Bronchial epithelial cell (primary cell): ENCODE data around the gene SAMD9. TPM values are rescaled to one million over a fixed set of nuclear protein-coding genes. Genes with fewer than 3 reads are reported as not detected.
"Not testable (repeated sequence)": the region's sequence is repeated elsewhere in the genome, so short reads cannot be mapped to it uniquely, and the experiment has no call there.

Source experiments
- DNase-seq: peaks from one replicate; pipeline ENCODE4 v3.0.0-alpha.2; 2010; ENCODE audit warnings: low read depth
- FAIRE-seq: peaks from 2 replicates; lab custom pipeline; 2011; peaks lifted over from hg19 to GRCh38; lab: Jason Lieb, UNC
- H3K27me3 ChIP-seq: 2 replicates; pipeline ENCODE4 v1.5.1; 2011; ENCODE audit warnings: low read length; ENCODE audit not compliant: control insufficient read depth, insufficient read depth
- H3K36me3 ChIP-seq: 2 replicates; pipeline ENCODE4 v1.5.1; 2011; ENCODE audit warnings: low read length; ENCODE audit not compliant: control insufficient read depth, insufficient read depth
- H3K4me3 ChIP-seq: 2 replicates; pipeline ENCODE4 v1.5.1; 2011; ENCODE audit warnings: mild to moderate bottlenecking, low read depth, low read length, control low read depth
- CTCF ChIP-seq: IDR thresholded peaks from 2 replicates; pipeline ENCODE4 v1.5.1; 2011; ENCODE audit warnings: mild to moderate bottlenecking, moderate library complexity, low read length, control low read depth, inconsistent platforms; ENCODE audit not compliant: insufficient read depth, severe bottlenecking
- total RNA-seq: library from RNA; depleted of rRNA; stranded (reverse); fragments of >200 nt; gene quantifications from 2 replicates; pipeline ENCODE4 v1.2.1, GENCODE V29; 2014

SAMD9 gene
- total RNA-seq, 1 donor from 2014 or later = 5.5 TPM

GRCh38 chr7:93117327-93117726, 452 bp downstream of the SAMD9 start:
- no peak for TF ChIP-seq CTCF
- Histone ChIP-seq H3K36me3 (no peaks in the 10 kb centered on the region), H3K27me3 (no peaks in the 10 kb centered on the region), H3K4me3 (peak overlapping the region; percentile 19)
- no peak for FAIRE-seq
- DNase-seq = no peak

- FAIRE-seq = no peak
- no peak for TF ChIP-seq CTCF
Observed at GRCh38 chr7:93115796-93116195, 2.0 kb downstream of the SAMD9 start.

GRCh38 chr7:93108003-93108402, 9.8 kb downstream of the SAMD9 start:
- Histone ChIP-seq H3K4me3 (no peak overlapping the region), H3K36me3 (no peaks in the 10 kb centered on the region)

More at GRCh38 chr7:93115796-93116195, 2.0 kb downstream of the SAMD9 start:
- Histone ChIP-seq H3K27me3 (no peaks in the 10 kb centered on the region), H3K4me3 (no peak overlapping the region), H3K36me3 (no peaks in the 10 kb centered on the region)
- DNase-seq = peak; percentile 95

GRCh38 chr7:93097388-93097787, 20.4 kb downstream of the SAMD9 start:
- DNase-seq (no peak), FAIRE-seq (no peak)
- no peak overlapping the region for H3K4me3 ChIP-seq
- H3K27me3 ChIP-seq = peaks cover 3% of the 10 kb centered on the region
- no peak for TF ChIP-seq CTCF
- H3K36me3 ChIP-seq = no peaks in the 10 kb centered on the region

More at GRCh38 chr7:93108003-93108402, 9.8 kb downstream of the SAMD9 start:
- FAIRE-seq (peak; percentile 23), DNase-seq (no peak)
- TF ChIP-seq CTCF = no peak
- H3K27me3 ChIP-seq = no peaks in the 10 kb centered on the region

GRCh38 chr7:93092757-93093370, 24.9 kb downstream of the SAMD9 start:
- DNase-seq (peak; percentile 69), FAIRE-seq (no peak)
- Histone ChIP-seq H3K36me3 (no peaks in the 10 kb centered on the region), H3K4me3 (no peak overlapping the region), H3K27me3 (peaks cover 3% of the 10 kb centered on the region)
- TF ChIP-seq CTCF = peak; percentile 60

- FAIRE-seq = not testable (repeated sequence)
Observed at GRCh38 chr7:93073357-93073756, 44.4 kb downstream of the SAMD9 start.

More at GRCh38 chr7:93073357-93073756, 44.4 kb downstream of the SAMD9 start:
- not testable (repeated sequence) for H3K4me3 ChIP-seq, DNase-seq, H3K36me3 ChIP-seq, H3K27me3 ChIP-seq
